ENCODE results near the gene EXOC3L4. TPM values are rescaled to one million over a fixed set of nuclear protein-coding genes. Genes with fewer than 3 reads are reported as not detected.

Gene EXOC3L4
- total RNA-seq, 1 donor from 2014 or later = 0.17 TPM

- peak overlapping the region; percentile 53 for H3K4me3 ChIP-seq (ENCODE audit: low read depth, low read length)
- TF ChIP-seq CTCF (conservative IDR thresholded peaks at IDR 0.05; ENCODE audit: low read depth, low read length) = no peak
- no peak for DNase-seq (ENCODE audit: low read depth)
These were observed 23.5 kb upstream of the EXOC3L4 start for GRCh38 chr14:103070971-103071542.

DNA sequence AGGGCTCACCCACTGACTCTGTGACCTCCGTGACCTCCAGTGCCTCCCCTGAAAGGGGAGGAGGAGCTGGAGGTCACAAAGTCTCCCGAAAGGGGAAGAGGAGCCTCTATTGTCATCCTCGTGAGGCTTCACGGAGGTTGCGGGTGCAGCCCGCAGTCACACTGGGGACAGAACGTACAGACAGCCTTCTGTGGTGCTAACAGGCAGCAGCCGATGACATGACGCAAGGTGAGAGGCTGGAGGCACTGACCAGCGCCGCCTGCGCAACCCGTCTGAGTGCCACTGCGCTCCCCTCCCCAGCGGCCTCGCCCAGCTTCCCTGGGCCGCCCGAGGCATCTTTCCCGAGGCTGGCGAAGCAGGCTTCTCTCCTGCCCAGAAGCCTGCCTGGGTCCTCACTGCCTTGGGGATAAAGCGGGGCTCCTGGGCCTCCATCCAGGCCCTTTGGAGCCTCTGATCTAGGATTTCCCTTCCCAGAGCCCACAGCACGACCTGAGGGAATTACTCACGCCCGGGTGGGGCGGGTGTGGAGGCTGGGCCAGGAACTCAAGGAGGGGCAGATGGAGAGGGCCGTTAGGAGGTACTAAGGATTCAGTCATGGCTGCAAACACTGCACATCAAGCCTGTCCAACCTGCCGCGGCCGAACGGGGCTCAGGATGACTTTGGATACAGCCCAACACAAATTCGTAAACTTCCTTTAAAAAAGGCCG, 22.8 kb upstream of the EXOC3L4 start:
- no peak for DNase-seq (ENCODE audit: low read depth)
- TF ChIP-seq CTCF (conservative IDR thresholded peaks at IDR 0.05; ENCODE audit: low read depth, low read length) = no peak
- peak overlapping the region; percentile 53 for H3K4me3 ChIP-seq (ENCODE audit: low read depth, low read length)

DNA sequence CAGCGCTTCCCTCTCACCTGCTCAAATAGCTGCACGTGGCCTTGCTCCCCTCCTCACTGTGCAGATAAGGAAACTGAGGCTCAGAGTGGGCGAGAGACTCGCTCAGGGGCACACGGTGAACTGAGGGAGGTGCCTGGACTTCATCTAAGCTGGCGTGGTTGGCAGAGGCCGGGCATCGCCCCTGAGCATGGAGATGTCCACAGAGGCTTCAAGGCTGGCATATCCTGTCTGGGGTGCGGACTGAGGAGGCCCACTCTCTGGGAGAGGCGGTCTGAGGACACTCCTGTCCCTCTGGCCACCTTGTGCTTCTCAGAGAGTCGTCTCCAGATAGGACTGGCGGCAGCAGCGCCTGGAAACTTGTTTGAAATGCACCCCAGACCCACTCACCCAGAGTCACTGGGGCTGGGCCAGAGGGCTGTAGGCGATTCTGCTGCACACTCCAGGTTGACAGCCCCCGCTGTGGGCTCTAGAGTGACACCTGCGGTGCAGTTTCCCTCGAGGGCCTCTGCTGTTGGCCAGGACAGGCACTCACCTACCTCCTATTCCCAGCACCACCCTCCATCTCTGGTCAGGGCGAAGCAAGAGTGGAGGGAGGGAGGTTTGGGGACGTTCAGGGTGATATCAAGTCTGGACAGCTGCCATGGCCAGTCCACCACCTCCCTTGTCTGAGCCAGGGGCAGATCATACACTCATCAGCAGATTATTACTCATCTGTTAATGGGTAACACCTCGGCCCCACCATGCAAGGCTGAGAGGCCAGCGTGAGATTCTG, 21.7 kb upstream of the EXOC3L4 start:
- peak; percentile 88 for DNase-seq (ENCODE audit: low read depth)
- H3K4me3 ChIP-seq (ENCODE audit: low read depth, low read length) = peak overlapping the region; percentile 53
- peak; percentile 13 for TF ChIP-seq CTCF (conservative IDR thresholded peaks at IDR 0.05; ENCODE audit: low read depth, low read length)

DNA sequence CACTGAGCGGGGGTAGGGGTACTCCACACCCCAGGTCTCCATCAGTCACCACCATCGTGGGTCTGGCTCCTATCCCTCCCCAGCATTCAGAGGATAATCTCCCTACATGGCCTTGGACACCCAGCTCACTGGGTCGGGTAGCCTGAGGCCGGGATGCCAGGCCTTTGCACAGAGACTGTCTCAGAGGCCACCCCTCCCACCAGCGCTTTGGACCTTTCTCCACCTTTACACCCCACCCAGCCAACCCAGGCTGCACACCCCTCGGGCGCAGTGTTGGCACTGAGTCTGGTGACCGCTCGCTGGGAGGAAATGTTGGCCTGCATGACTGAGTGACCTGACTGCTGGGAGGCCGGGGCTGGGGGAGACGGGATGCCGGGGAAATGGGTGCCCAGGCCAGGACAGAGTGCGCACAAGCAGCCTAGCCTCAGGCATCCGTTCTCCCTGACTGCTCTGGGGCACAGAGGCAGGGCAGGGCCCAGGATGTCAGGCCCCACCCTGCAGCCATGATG, 21.1 kb upstream of the EXOC3L4 start:
- TF ChIP-seq CTCF (conservative IDR thresholded peaks at IDR 0.05; ENCODE audit: low read depth, low read length) = no peak
- DNase-seq (ENCODE audit: low read depth) = peak; percentile 64
- H3K4me3 ChIP-seq (ENCODE audit: low read depth, low read length) = peak overlapping the region; percentile 53

DNA sequence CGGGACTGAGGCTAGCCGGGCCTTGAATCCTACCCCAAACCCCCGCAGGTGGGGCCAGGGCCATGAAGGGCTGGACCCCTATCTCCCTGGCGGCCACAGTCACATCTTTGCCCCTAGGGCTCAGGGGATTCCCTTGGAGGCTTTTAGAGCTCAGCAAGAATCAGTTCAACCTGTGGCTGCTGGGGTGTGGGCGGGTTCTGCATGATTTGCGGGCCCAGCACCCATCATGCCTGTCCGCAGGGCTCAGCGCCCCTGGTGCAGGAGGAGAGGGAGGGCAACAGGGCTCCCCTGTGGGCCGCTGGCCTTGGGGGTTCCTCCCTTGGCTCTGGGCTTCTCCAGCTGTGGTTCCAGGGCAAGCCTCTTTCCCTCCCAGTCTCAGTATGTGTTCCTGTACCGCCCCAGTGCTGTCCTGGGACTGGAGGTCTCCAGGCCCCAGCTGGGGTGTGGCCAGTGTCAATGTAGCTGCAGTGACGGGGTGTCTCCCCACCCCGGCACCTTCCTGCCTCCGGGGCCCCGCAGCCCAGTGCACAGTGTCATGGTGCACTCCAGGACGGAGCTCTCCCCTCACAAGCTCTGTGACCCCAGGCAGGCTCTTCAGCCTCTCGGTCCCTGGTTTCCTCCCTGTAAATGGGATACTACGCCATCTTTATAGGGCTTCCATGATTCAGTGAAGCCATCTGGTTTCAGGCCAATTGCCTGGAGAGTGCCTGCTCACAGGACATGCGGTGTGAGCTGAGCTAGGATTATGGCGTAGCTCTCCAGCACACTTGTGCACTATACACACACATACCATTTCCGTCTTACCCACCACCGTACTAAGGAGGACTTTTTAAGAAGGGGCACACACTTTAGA, 20.4 kb upstream of the EXOC3L4 start:
- no peak for TF ChIP-seq CTCF (conservative IDR thresholded peaks at IDR 0.05; ENCODE audit: low read depth, low read length)
- no peak for DNase-seq (ENCODE audit: low read depth)
- peak overlapping the region; percentile 16 for H3K4me3 ChIP-seq (ENCODE audit: low read depth, low read length)

- no peak for DNase-seq (ENCODE audit: low read depth)
- TF ChIP-seq CTCF (conservative IDR thresholded peaks at IDR 0.05; ENCODE audit: low read depth, low read length) = no peak
- peak overlapping the region; percentile 56 for H3K4me3 ChIP-seq (ENCODE audit: low read depth, low read length)
These were observed 19.7 kb upstream of the EXOC3L4 start for GRCh38 chr14:103074729-103075367.
